Lower lobe of right lung (tissue), 2 donors: ENCODE results near the gene PPP1R3D. TPM values are rescaled to one million over a fixed set of nuclear protein-coding genes. Genes with fewer than 3 reads are reported as not detected.

ENCODE experiments used
- ATAC-seq, 2 donors: fragments of 200-7000 bp; cut with Tn5 transposase; one replicate each; pipeline ENCODE4 v1.9.1; 2020 to 2022; ENCODE audit warnings: mild to moderate bottlenecking in 2 of 2, moderate library complexity in 2 of 2
- DNase-seq: peaks from one replicate; pipeline ENCODE4 v3.0.0-alpha.2; 2020
- H3K27ac ChIP-seq: fragments of 200-600 bp; one replicate; pipeline ENCODE4 v1.8.0; 2022
- H3K27me3 ChIP-seq: fragments of 200-600 bp; one replicate; pipeline ENCODE4 v1.8.0; 2022; ENCODE audit warnings: low read depth
- H3K36me3 ChIP-seq: fragments of 200-600 bp; one replicate; pipeline ENCODE4 v1.8.0; 2022; ENCODE audit warnings: mild to moderate bottlenecking
- H3K4me1 ChIP-seq: fragments of 200-600 bp; one replicate; pipeline ENCODE4 v1.8.0; 2022
- H3K4me3 ChIP-seq: fragments of 200-600 bp; one replicate; pipeline ENCODE4 v1.8.0; 2022; ENCODE audit warnings: mild to moderate bottlenecking
- H3K9me3 ChIP-seq: fragments of 200-600 bp; one replicate; pipeline ENCODE4 v1.8.0; 2022
- CTCF ChIP-seq: fragments of 200-600 bp; IDR thresholded peaks from one replicate; pipeline ENCODE4 v1.8.0; 2022; ENCODE audit warnings: antibody characterized with exemption, mild to moderate bottlenecking
- intact Hi-C: fragments of 100-400 bp; cut with DNase I; formaldehyde crosslinking; loops from one replicate; pipeline ENCODE4 v1.11.0; 2022
- total RNA-seq: library from RNA; stranded (reverse); fragmentation: NEBNext Ultra II Directional; extraction: Animal tissue kit (Norgen Biotek cat#: 25700); gene quantifications from one replicate; pipeline ENCODE4 v1.2.1, GENCODE V29; 2021
- donor health status: DM: no; HTN: yes; CAD: no; lungs with severe emphysema.

PPP1R3D gene
- total RNA-seq, 1 donor from 2014 or later, result 12.1 TPM

- H3K27me3 ChIP-seq, result no peaks in the 10 kb centered on the region
- no peaks in the 10 kb centered on the region for H3K9me3 ChIP-seq
- no peak overlapping the region for H3K4me3 ChIP-seq
- peaks cover 6% of the 10 kb centered on the region for H3K4me1 ChIP-seq
- ATAC-seq (peak in 1 of 2 donors; percentile 46), DNase-seq (no peak)
- TF ChIP-seq CTCF, result no peak
- intact Hi-C loops, result no loop called here
- no peaks in the 10 kb centered on the region for H3K36me3 ChIP-seq
- peak overlapping the region; percentile 59 for H3K27ac ChIP-seq
Observed at GRCh38 chr20:59984541-59984940, 44.4 kb upstream of the PPP1R3D start.

GRCh38 chr20:59983076-59983475 is 43.0 kb upstream of the PPP1R3D start:
- peaks cover 6% of the 10 kb centered on the region for H3K4me1 ChIP-seq
- H3K9me3 ChIP-seq, result no peaks in the 10 kb centered on the region
- no peaks in the 10 kb centered on the region for H3K27me3 ChIP-seq
- no peak overlapping the region for H3K27ac ChIP-seq
- H3K4me3 ChIP-seq, result no peak overlapping the region
- intact Hi-C loops, result no loop called here
- no peak for ATAC-seq
- TF ChIP-seq CTCF, result no peak
- DNase-seq, result no peak
- no peaks in the 10 kb centered on the region for H3K36me3 ChIP-seq

- no peak for ATAC-seq
- intact Hi-C loops, result no loop called here
- no peaks in the 10 kb centered on the region for H3K36me3 ChIP-seq
- H3K4me1 ChIP-seq, result peaks cover 6% of the 10 kb centered on the region
- TF ChIP-seq CTCF, result no peak
- no peak for DNase-seq
- H3K27ac ChIP-seq, result no peak overlapping the region
- H3K4me3 ChIP-seq, result no peak overlapping the region
- H3K27me3 ChIP-seq, result no peaks in the 10 kb centered on the region
- H3K9me3 ChIP-seq, result no peaks in the 10 kb centered on the region
Observed at GRCh38 chr20:59977086-59977485, 37.0 kb upstream of the PPP1R3D start.

- H3K9me3 ChIP-seq, result no peaks in the 10 kb centered on the region
- no peak overlapping the region for H3K4me3 ChIP-seq
- H3K4me1 ChIP-seq, result peaks cover 6% of the 10 kb centered on the region
- no peak overlapping the region for H3K27ac ChIP-seq
- TF ChIP-seq CTCF, result no peak
- intact Hi-C loops, result no loop called here
- DNase-seq (no peak), ATAC-seq (no peak)
- no peaks in the 10 kb centered on the region for H3K27me3 ChIP-seq
- H3K36me3 ChIP-seq, result no peaks in the 10 kb centered on the region
Observed at GRCh38 chr20:59976156-59976782, 36.2 kb upstream of the PPP1R3D start.

GRCh38 chr20:59972037-59972801 is 32.1 kb upstream of the PPP1R3D start:
- Histone ChIP-seq H3K4me3 (no peak overlapping the region), H3K36me3 (no peaks in the 10 kb centered on the region), H3K27ac (no peak overlapping the region), H3K27me3 (no peaks in the 10 kb centered on the region), H3K9me3 (no peaks in the 10 kb centered on the region), H3K4me1 (peaks cover 6% of the 10 kb centered on the region)
- no peak for TF ChIP-seq CTCF
- DNase-seq, result no peak
- intact Hi-C loops, result no loop called here
- ATAC-seq, result peak; percentile 73 to 82
